Measurements from ENCODE around the gene DGKZ.

DNA sequence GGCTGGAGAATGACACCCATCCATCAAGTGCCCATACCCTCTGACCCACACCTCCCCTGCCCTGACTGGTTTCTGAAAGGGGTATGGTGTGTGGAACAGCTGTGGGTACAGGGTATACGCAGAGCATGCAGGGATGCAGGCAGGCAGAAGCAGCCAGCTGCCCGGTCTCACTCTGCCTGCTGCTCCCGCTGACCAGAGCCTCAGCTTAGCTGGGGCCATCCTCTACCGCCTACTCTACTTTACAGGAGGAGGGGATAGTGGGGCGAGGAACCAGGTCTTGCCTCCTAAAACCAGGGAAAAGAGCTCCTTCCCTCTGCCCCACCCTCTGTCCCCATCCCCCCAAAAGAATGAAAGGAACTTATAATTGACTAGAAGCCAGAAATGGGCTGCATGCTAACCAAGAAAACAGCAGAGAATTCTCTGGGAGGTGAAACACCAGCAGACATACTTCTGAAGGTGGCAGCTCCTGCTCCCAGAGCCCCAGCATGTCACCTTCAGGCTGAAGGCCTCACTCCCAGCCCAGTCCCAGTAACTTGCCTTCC is 57.3 kb downstream of the DGKZ start:
- no peak for TF ChIP-seq ZNF274 (IDR thresholded peaks at IDR 0.05; ENCODE audit: low read depth, low read length)
- no peak for TF ChIP-seq YY1 (IDR thresholded peaks at IDR 0.05; ENCODE audit: insufficient read depth, insufficient read length)
- no peak for TF ChIP-seq SUZ12 (IDR thresholded peaks at IDR 0.05; ENCODE audit: extremely low read depth, insufficient read depth, insufficient read length)

All from NT2/D1 (cell line).